Measurements from ENCODE around the gene IL18R1.
A peak's percentile ranks its signal among the peaks of the same experiment; 100 is the strongest.
"Not testable (repeated sequence)": the region's sequence is repeated elsewhere in the genome, so short reads cannot be mapped to it uniquely, and the experiment has no call there.

IL18R1 gene

GRCh38 chr2:102355526-102356380 is at the start of gene IL18R1:
Gene IL18R1 (plus strand): TSS chr2:102355796. CDS start chr2:102362661, 6,865 bp downstream.
- DNase-seq: peak; percentile 16

- no peak for DNase-seq
Measured at GRCh38 chr2:102306125-102306524, 49.5 kb upstream of the IL18R1 start.

GRCh38 chr2:102310964-102311640 is 44.5 kb upstream of the IL18R1 start, which contains the start of gene IL1RL1:
Gene IL1RL1 (plus strand): TSS chr2:102311563. CDS start chr2:102338265, 26,702 bp downstream.
- DNase-seq: no peak

- no peak for DNase-seq
Measured at GRCh38 chr2:102313025-102313424, 42.6 kb upstream of the IL18R1 start.

- no peak for DNase-seq
Measured at GRCh38 chr2:102313471-102313870, 42.1 kb upstream of the IL18R1 start.

- no peak for DNase-seq
Measured at GRCh38 chr2:102313950-102314349, 41.6 kb upstream of the IL18R1 start.

- no peak for DNase-seq
Measured at GRCh38 chr2:102315921-102316320, 39.7 kb upstream of the IL18R1 start.

- no peak for DNase-seq
Measured at GRCh38 chr2:102317715-102318114, 37.9 kb upstream of the IL18R1 start.

- DNase-seq: no peak
Measured at GRCh38 chr2:102318437-102318836, 37.2 kb upstream of the IL18R1 start.

GRCh38 chr2:102321941-102322719 is 33.5 kb upstream of the IL18R1 start:
- no peak for DNase-seq

GRCh38 chr2:102324914-102325313 is 30.7 kb upstream of the IL18R1 start:
- DNase-seq: not testable (repeated sequence)

- DNase-seq: no peak
Measured at GRCh38 chr2:102331311-102331980, 24.1 kb upstream of the IL18R1 start.

GRCh38 chr2:102334486-102334885 is 21.1 kb upstream of the IL18R1 start:
- DNase-seq: no peak

GRCh38 chr2:102335871-102336366 is 19.7 kb upstream of the IL18R1 start:
- no peak for DNase-seq

- no peak for DNase-seq
Measured at GRCh38 chr2:102336502-102336945, 19.1 kb upstream of the IL18R1 start.

- DNase-seq: no peak
Measured at GRCh38 chr2:102337012-102337411, 18.6 kb upstream of the IL18R1 start.

GRCh38 chr2:102337481-102338386 is 17.9 kb upstream of the IL18R1 start:
- DNase-seq: no peak

- no peak for DNase-seq
Measured at GRCh38 chr2:102340778-102341177, 14.8 kb upstream of the IL18R1 start.

- DNase-seq: no peak
Measured at GRCh38 chr2:102342888-102343287, 12.7 kb upstream of the IL18R1 start.

- DNase-seq: no peak
Measured at GRCh38 chr2:102344397-102344796, 11.2 kb upstream of the IL18R1 start.

- DNase-seq: no peak
Measured at GRCh38 chr2:102345329-102345920, 10.2 kb upstream of the IL18R1 start.
